ENCODE results near the gene SLC44A3. TPM values are rescaled to one million over a fixed set of nuclear protein-coding genes. Genes with fewer than 3 reads are reported as not detected.

SLC44A3 gene
- total and polyA plus RNA-seq, 2 of the 13 experiments (the other 11 are each of a cell fraction or from before 2014, with no cell fraction given), result 6.8 to 14.1 TPM

GRCh38 chr1:94819945-94820746 is at the start of gene SLC44A3 (continued):
- TF ChIP-seq, protein P1, sequence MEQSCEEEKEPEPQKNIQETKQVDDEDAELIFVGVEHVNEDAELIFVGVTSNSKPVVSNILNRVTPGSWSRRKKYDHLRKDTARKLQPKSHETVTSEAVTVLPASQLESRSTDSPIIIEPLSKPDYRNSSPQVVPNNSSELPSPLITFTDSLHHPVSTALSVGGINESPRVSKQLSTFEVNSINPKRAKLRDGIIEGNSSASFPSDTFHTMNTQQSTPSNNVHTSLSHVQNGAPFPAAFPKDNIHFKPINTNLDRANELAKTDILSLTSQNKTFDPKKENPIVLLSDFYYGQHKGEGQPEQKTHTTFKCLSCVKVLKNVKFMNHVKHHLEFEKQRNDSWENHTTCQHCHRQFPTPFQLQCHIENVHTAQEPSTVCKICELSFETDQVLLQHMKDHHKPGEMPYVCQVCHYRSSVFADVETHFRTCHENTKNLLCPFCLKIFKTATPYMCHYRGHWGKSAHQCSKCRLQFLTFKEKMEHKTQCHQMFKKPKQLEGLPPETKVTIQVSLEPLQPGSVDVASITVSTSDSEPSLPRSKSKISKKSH (CRISPR knock-in tag; IDR thresholded peaks at IDR 0.05; ENCODE audit: borderline replicate concordance), result no peak
- TF ChIP-seq, protein P2, sequence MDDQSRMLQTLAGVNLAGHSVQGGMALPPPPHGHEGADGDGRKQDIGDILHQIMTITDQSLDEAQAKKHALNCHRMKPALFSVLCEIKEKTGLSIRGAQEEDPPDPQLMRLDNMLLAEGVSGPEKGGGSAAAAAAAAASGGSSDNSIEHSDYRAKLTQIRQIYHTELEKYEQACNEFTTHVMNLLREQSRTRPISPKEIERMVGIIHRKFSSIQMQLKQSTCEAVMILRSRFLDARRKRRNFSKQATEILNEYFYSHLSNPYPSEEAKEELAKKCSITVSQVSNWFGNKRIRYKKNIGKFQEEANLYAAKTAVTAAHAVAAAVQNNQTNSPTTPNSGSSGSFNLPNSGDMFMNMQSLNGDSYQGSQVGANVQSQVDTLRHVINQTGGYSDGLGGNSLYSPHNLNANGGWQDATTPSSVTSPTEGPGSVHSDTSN (CRISPR knock-in tag; IDR thresholded peaks at IDR 0.05; ENCODE audit: borderline replicate concordance), result no peak
- no peak for TF ChIP-seq ZNF557 (CRISPR knock-in tag; IDR thresholded peaks at IDR 0.05)
- TF ChIP-seq ARHGAP35 (CRISPR knock-in tag; IDR thresholded peaks at IDR 0.05; ENCODE audit: borderline replicate concordance), result 0 out of 2 replicates have a peak, but pooled peaks have one; percentile 16
- no peak for TF ChIP-seq ZNF660 (CRISPR knock-in tag; IDR thresholded peaks at IDR 0.05; ENCODE audit: borderline replicate concordance, low read depth)
- TF ChIP-seq NR1H2 (CRISPR knock-in tag; IDR thresholded peaks at IDR 0.05; ENCODE audit: borderline replicate concordance, low read depth), result no peak
- TF ChIP-seq KDM5B (CRISPR knock-in tag; IDR thresholded peaks at IDR 0.05; ENCODE audit: borderline replicate concordance), result peak; percentile 42; the same call in 1 of the 2 replicates
- TF ChIP-seq, protein P3, sequence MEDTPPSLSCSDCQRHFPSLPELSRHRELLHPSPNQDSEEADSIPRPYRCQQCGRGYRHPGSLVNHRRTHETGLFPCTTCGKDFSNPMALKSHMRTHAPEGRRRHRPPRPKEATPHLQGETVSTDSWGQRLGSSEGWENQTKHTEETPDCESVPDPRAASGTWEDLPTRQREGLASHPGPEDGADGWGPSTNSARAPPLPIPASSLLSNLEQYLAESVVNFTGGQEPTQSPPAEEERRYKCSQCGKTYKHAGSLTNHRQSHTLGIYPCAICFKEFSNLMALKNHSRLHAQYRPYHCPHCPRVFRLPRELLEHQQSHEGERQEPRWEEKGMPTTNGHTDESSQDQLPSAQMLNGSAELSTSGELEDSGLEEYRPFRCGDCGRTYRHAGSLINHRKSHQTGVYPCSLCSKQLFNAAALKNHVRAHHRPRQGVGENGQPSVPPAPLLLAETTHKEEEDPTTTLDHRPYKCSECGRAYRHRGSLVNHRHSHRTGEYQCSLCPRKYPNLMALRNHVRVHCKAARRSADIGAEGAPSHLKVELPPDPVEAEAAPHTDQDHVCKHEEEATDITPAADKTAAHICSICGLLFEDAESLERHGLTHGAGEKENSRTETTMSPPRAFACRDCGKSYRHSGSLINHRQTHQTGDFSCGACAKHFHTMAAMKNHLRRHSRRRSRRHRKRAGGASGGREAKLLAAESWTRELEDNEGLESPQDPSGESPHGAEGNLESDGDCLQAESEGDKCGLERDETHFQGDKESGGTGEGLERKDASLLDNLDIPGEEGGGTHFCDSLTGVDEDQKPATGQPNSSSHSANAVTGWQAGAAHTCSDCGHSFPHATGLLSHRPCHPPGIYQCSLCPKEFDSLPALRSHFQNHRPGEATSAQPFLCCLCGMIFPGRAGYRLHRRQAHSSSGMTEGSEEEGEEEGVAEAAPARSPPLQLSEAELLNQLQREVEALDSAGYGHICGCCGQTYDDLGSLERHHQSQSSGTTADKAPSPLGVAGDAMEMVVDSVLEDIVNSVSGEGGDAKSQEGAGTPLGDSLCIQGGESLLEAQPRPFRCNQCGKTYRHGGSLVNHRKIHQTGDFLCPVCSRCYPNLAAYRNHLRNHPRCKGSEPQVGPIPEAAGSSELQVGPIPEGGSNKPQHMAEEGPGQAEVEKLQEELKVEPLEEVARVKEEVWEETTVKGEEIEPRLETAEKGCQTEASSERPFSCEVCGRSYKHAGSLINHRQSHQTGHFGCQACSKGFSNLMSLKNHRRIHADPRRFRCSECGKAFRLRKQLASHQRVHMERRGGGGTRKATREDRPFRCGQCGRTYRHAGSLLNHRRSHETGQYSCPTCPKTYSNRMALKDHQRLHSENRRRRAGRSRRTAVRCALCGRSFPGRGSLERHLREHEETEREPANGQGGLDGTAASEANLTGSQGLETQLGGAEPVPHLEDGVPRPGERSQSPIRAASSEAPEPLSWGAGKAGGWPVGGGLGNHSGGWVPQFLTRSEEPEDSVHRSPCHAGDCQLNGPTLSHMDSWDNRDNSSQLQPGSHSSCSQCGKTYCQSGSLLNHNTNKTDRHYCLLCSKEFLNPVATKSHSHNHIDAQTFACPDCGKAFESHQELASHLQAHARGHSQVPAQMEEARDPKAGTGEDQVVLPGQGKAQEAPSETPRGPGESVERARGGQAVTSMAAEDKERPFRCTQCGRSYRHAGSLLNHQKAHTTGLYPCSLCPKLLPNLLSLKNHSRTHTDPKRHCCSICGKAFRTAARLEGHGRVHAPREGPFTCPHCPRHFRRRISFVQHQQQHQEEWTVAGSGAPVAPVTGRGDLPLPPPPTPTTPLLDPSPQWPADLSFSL (CRISPR knock-in tag; IDR thresholded peaks at IDR 0.05), result no peak
- TF ChIP-seq SP1 (IDR thresholded peaks at IDR 0.05), result no peak
- TF ChIP-seq SP1 (CRISPR knock-in tag; IDR thresholded peaks at IDR 0.05), result peak; percentile 38; the same call in 1 of the 2 replicates
- no peak for TF ChIP-seq BORCS8-MEF2B (CRISPR knock-in tag; IDR thresholded peaks at IDR 0.05)
- no peak for TF ChIP-seq HDAC2 (CRISPR knock-in tag; IDR thresholded peaks at IDR 0.05)
- no peak for TF ChIP-seq SOX5 (CRISPR knock-in tag; IDR thresholded peaks at IDR 0.05; ENCODE audit: borderline replicate concordance)
- no peak for TF ChIP-seq SRSF4 (IDR thresholded peaks at IDR 0.05; ENCODE audit: low read depth, low read length, poor library complexity, severe bottlenecking)
- no peak for TF ChIP-seq ZNF678 (CRISPR knock-in tag; IDR thresholded peaks at IDR 0.05)
- 0 out of 2 replicates have a peak, but pooled peaks have one; percentile 20 for TF ChIP-seq ZNF563 (CRISPR knock-in tag; IDR thresholded peaks at IDR 0.05)
- peak; percentile 79; the same call in 1 of the 2 replicates for TF ChIP-seq ZNF235 (CRISPR knock-in tag; IDR thresholded peaks at IDR 0.05; ENCODE audit: borderline replicate concordance)
- TF ChIP-seq ZNF121 (CRISPR knock-in tag; IDR thresholded peaks at IDR 0.05), result no peak
- TF ChIP-seq EZH2 (conservative IDR thresholded peaks at IDR 0.05; ENCODE audit: low read depth, low read length), result no peak
- no peak; the same call in 1 of the 2 replicates for TF ChIP-seq BRCA1 (CRISPR knock-in tag; IDR thresholded peaks at IDR 0.05)
- no peak for TF ChIP-seq ZFP1 (CRISPR knock-in tag; IDR thresholded peaks at IDR 0.05)
- TF ChIP-seq KDM4B (CRISPR knock-in tag; IDR thresholded peaks at IDR 0.05), result no peak; the same call in none of the 2 replicates

All from HepG2 (cell line).